Naive B cell (primary cell): Measurements from ENCODE around the gene PRPF19. TPM values are rescaled to one million over a fixed set of nuclear protein-coding genes. Genes with fewer than 3 reads are reported as not detected.

ENCODE experiments used
- ATAC-seq, 2 donors: fragments of 150-1000 bp; cut with Tn5 transposase; 2 replicates each; pipeline ENCODE4 v1.10.0; 2021; ENCODE audit warnings: low read depth in 2 of 2, mild to moderate bottlenecking in 2 of 2, moderate library complexity in 2 of 2
- DNase-seq: peaks from one replicate; pipeline ENCODE4 v3.0.0; 2022
- H3K27ac Mint-ChIP-seq, 6 donors: one replicate each; pipeline ENCODE4 v1.8.0; 2020 to 2022; ENCODE audit warnings: mild to moderate bottlenecking in 6 of 6, mixed read lengths in 6 of 6, moderate library complexity in 5 of 6, inconsistent platforms in 2 of 6
- H3K27me3 Mint-ChIP-seq, 3 donors: one replicate each; pipeline ENCODE4 v1.8.0; 2021 to 2022; ENCODE audit warnings: mixed read lengths in 3 of 3, mild to moderate bottlenecking in 1 of 3
- H3K36me3 Mint-ChIP-seq, 2 donors: one replicate each; pipeline ENCODE4 v1.8.0; 2020 to 2022; ENCODE audit warnings: mixed read lengths in 2 of 2, inconsistent platforms in 1 of 2, mild to moderate bottlenecking in 1 of 2
- H3K4me1 Mint-ChIP-seq, 3 donors: one replicate each; pipeline ENCODE4 v1.8.0; 2020 to 2022; ENCODE audit warnings: mixed read lengths in 3 of 3, inconsistent platforms in 1 of 3, mild to moderate bottlenecking in 1 of 3, moderate library complexity in 1 of 3
- H3K4me3 Mint-ChIP-seq, 8 donors: one replicate each; pipeline ENCODE4 v1.8.0; 2020 to 2022; ENCODE audit warnings: mild to moderate bottlenecking in 8 of 8, mixed read lengths in 8 of 8, moderate library complexity in 8 of 8, inconsistent platforms in 2 of 8
- H3K9me3 Mint-ChIP-seq, 7 donors: one replicate each; pipeline ENCODE4 v1.8.0; 2020 to 2022; ENCODE audit warnings: mixed read lengths in 7 of 7, mild to moderate bottlenecking in 5 of 7, inconsistent platforms in 2 of 7, moderate library complexity in 1 of 7
- polyA plus RNA-seq, 6 donors: library from polyadenylated mRNA; unstranded; fragments of 300-500 nt; fragmentation: Illumina TruSeq; gene quantifications; one replicate each; pipeline ENCODE4 v1.2.3, GENCODE V29; 2021; ENCODE audit warnings: low read depth in 6 of 6

Gene PRPF19
- 10 to 100 TPM in 5 of 6 donors, 1 to 10 TPM in 1; 5.6 to 19.3 (median 15.6) TPM for polyA plus RNA-seq

DNA sequence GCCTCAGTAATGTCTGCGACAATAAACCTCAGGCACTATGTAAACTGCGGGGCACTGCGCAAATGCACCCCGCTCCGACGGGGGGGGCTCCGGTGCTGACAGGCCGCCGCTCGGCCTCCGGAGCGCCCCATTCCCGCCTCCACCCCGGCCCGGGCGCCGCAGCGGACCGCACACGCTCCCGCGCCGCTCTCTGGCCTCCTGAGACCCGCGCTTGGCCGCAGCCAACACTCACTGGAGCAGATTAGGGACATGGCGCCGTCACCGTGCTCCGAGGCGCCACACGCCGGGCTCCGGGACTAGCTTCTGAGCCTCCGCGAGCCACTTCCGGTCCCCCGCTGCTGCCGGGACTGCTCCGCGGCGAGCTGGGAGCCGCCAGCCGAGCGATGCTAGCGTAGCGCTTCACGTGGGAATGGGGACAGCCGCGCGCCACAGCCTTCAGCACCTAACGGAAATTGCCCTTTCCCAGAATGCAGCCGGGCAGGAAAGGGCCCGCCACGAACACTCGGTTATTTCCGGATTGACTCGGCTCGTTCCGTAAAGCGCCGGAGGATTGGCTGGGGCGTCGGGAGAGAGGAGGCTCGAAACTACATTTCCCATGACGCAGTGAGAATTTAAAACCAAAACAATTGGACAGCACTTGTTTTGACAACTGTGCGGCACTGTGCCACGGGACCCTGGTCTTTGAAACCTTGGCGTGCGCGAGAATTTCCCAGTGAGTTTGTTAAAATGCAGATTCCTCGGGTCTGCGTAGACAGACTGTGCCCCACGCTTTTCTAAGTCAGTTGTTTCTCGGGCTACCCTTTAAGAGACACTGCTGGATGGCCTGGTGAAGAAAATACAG lies at the start of gene PRPF19:
PRPF19 (minus strand) TSS at position 454 of the 841 bp plus-strand sequence; CDS start at position 251, 203 bp downstream.
- Mint-ChIP-seq H3K27ac (peak within 1 kb of the TSS; percentile 91 to 99 (median 97)), H3K4me1 (peaks cover 62 to 76% (median 76%) of the 10 kb centered on the region in 3 donors), H3K27me3 (no peaks in the 10 kb centered on the region), H3K36me3 (peaks cover 4 to 7% of the 10 kb centered on the region in 2 donors), H3K4me3 (peak within 1 kb of the TSS; percentile 91 to 98 (median 95)), H3K9me3 (peaks cover 0 to 2% (median 0%) of the 10 kb centered on the region in 7 donors)
- ATAC-seq (peak; percentile 86), DNase-seq (peak; percentile 98)

DNA sequence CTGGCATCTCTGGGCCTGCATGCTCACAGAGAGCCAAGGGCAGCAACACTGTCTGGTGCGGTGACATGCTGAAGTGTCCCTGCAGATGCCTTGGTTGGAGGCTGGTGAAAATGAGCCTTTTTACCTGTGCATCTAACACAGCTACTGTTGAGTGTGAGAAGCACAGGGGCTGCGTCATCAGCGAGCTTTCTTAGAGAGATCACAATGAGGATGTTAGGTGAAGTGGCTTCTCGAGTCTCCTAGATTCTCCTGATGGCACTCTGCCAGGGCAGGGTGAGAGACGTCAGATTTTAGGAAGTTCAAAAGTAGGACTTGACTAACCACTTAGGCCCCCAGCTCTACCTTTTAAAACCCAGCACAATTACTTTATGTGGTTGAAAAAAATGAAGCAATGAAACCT lies 49.2 kb upstream of the PRPF19 start:
- peaks cover 31 to 38% (median 37%) of the 10 kb centered on the region in 3 donors for H3K4me1 Mint-ChIP-seq
- no peaks in the 10 kb centered on the region for H3K9me3 Mint-ChIP-seq
- peak overlapping the region in 3 of 6 donors; percentile 38 to 85 (median 62) for H3K27ac Mint-ChIP-seq
- peaks cover 0 to under 1% (median 0%) of the 10 kb centered on the region in 3 donors for H3K27me3 Mint-ChIP-seq
- DNase-seq (no peak), ATAC-seq (no peak)
- H3K4me3 Mint-ChIP-seq = no peak overlapping the region
- no peaks in the 10 kb centered on the region for H3K36me3 Mint-ChIP-seq

- H3K9me3 Mint-ChIP-seq = no peaks in the 10 kb centered on the region
- ATAC-seq (peak; percentile 17 to 19), DNase-seq (peak; percentile 51)
- H3K36me3 Mint-ChIP-seq = no peaks in the 10 kb centered on the region
- peaks cover 39 to 49% (median 46%) of the 10 kb centered on the region in 3 donors for H3K4me1 Mint-ChIP-seq
- peak overlapping the region in 5 of 8 donors; percentile 39 to 96 (median 88) for H3K4me3 Mint-ChIP-seq
- no peaks in the 10 kb centered on the region for H3K27me3 Mint-ChIP-seq
- H3K27ac Mint-ChIP-seq = peak overlapping the region; percentile 83 to 97 (median 91)
Measured at GRCh38 chr11:60954421-60954820, 48.0 kb upstream of the PRPF19 start.

GRCh38 chr11:60953781-60954180 lies 47.4 kb upstream of the PRPF19 start:
- Mint-ChIP-seq H3K27ac (peak overlapping the region; percentile 47 to 99 (median 97)), H3K4me1 (peaks cover 45 to 55% (median 52%) of the 10 kb centered on the region in 3 donors), H3K27me3 (no peaks in the 10 kb centered on the region), H3K36me3 (no peaks in the 10 kb centered on the region), H3K9me3 (no peaks in the 10 kb centered on the region), H3K4me3 (peak overlapping the region in 7 of 8 donors; percentile 13 to 96 (median 88))
- ATAC-seq (peak in 1 of 2 donors; percentile 4), DNase-seq (no peak)

- Mint-ChIP-seq H3K36me3 (no peaks in the 10 kb centered on the region), H3K4me3 (peak overlapping the region; percentile 88 to 97 (median 94)), H3K4me1 (peaks cover 51 to 65% (median 55%) of the 10 kb centered on the region in 3 donors), H3K9me3 (no peaks in the 10 kb centered on the region), H3K27ac (peak overlapping the region; percentile 96 to 99 (median 97)), H3K27me3 (no peaks in the 10 kb centered on the region)
- DNase-seq (no peak), ATAC-seq (no peak)
Measured at GRCh38 chr11:60952742-60953170, 46.4 kb upstream of the PRPF19 start.

GRCh38 chr11:60951904-60952741 lies 45.7 kb upstream of the PRPF19 start, which contains the start of gene SLC15A3:
Gene SLC15A3 (minus strand): TSS chr11:60952176. CDS start chr11:60951551, 625 bp downstream.
- Mint-ChIP-seq H3K9me3 (no peaks in the 10 kb centered on the region), H3K4me1 (peaks cover 49 to 70% (median 55%) of the 10 kb centered on the region in 3 donors), H3K27me3 (no peaks in the 10 kb centered on the region), H3K36me3 (no peaks in the 10 kb centered on the region), H3K27ac (peak within 1 kb of the TSS; percentile 96 to 99 (median 97)), H3K4me3 (peak within 1 kb of the TSS; percentile 88 to 97 (median 94))
- DNase-seq (peak; percentile 90), ATAC-seq (peak; percentile 88 to 89)

DNA sequence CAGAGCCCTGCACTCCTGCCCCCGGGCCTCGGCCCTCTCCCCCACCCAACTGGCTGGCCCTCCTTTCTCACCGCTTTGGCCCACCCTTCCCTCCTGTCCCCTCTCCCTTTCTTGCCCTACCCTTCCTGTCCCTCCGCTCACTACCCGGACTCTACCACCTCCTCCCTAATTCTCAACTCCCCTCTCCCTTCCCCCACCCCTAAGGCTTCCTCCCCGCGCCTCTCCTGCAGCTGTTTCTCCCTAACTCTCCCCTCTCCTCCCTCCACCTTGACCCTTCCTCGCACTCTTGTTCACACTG lies 45.2 kb upstream of the PRPF19 start:
- Mint-ChIP-seq H3K27me3 (no peaks in the 10 kb centered on the region), H3K9me3 (no peaks in the 10 kb centered on the region), H3K4me1 (peaks cover 47 to 73% (median 55%) of the 10 kb centered on the region in 3 donors), H3K27ac (peak overlapping the region; percentile 96 to 99 (median 97)), H3K36me3 (peaks cover 0 to 1% of the 10 kb centered on the region in 2 donors), H3K4me3 (peak overlapping the region; percentile 88 to 97 (median 94))
- ATAC-seq = peak; percentile 3 to 4
- DNase-seq = no peak

DNA sequence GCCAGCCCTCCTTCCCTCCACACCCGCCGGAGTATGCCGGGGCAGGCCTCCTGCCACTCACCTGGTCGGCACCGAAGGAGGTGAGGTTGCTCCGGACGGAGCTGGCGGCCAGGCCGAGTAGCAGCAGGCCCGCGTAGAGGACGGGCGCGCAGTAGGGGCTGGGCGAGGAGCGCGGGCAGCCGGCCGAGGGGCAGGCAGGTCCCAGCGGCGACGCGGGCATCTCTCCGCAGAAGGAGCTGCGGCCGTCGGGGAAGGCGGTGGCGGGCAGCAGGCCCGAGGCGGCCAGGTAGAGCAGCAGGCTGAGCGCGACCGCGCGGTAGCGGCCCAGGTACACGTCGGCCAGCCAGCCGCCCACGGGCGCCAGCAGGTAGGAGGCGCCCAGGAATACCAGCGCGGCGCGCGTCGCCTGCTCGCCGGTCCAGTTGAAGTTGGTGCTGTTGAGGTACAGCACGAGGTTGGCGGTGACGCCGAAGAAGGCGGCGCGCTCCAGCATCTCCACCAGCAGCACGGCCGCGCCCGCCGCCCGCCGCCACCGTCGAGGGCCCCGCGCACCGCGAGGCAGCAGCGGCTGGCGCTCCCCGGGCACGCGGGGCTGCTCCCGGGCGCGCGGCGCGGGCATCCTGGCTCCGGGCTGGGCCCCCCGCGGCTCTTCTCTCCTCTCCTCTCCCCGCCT lies 44.7 kb upstream of the PRPF19 start:
- peaks cover 0 to 6% of the 10 kb centered on the region in 2 donors for H3K36me3 Mint-ChIP-seq
- H3K27ac Mint-ChIP-seq = peak overlapping the region; percentile 71 to 99 (median 97)
- H3K27me3 Mint-ChIP-seq = no peaks in the 10 kb centered on the region
- no peaks in the 10 kb centered on the region for H3K9me3 Mint-ChIP-seq
- ATAC-seq = peak; percentile 15 to 21
- peak; percentile 59 for DNase-seq
- peak overlapping the region; percentile 88 to 97 (median 94) for H3K4me3 Mint-ChIP-seq
- H3K4me1 Mint-ChIP-seq = peaks cover 52 to 78% (median 60%) of the 10 kb centered on the region in 3 donors

GRCh38 chr11:60950024-60950423 lies 43.6 kb upstream of the PRPF19 start:
- peaks cover 59 to 78% (median 71%) of the 10 kb centered on the region in 3 donors for H3K4me1 Mint-ChIP-seq
- peaks cover 0 to 16% of the 10 kb centered on the region in 2 donors for H3K36me3 Mint-ChIP-seq
- H3K27me3 Mint-ChIP-seq = no peaks in the 10 kb centered on the region
- no peak for ATAC-seq
- H3K9me3 Mint-ChIP-seq = no peaks in the 10 kb centered on the region
- peak overlapping the region; percentile 33 to 97 (median 76) for H3K27ac Mint-ChIP-seq
- peak overlapping the region; percentile 82 to 96 (median 90) for H3K4me3 Mint-ChIP-seq
- DNase-seq = no peak

DNA sequence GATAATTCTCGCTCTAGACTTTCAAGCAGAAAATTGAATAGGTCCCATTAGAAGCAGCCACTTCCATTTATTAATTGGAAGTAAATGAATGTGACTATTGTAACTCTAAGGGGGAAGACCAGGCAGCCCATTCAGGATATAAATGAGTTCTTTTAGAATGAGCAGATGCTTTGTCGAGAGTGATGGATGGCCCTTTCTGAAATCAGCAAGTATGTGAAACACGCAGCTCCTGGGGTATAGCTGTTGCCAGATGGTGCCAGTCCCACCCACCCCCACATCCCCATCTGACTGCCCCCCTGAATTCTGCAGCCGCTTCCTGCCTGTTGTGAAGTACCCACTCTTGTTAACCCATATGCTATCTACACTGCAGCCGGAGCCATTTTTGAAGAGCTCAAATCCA lies 41.9 kb upstream of the PRPF19 start:
- Mint-ChIP-seq H3K36me3 (peaks cover 0 to 28% of the 10 kb centered on the region in 2 donors), H3K4me1 (peaks cover 58 to 77% (median 70%) of the 10 kb centered on the region in 3 donors), H3K27ac (peak overlapping the region in 1 of 6 donors; percentile 67)

DNA sequence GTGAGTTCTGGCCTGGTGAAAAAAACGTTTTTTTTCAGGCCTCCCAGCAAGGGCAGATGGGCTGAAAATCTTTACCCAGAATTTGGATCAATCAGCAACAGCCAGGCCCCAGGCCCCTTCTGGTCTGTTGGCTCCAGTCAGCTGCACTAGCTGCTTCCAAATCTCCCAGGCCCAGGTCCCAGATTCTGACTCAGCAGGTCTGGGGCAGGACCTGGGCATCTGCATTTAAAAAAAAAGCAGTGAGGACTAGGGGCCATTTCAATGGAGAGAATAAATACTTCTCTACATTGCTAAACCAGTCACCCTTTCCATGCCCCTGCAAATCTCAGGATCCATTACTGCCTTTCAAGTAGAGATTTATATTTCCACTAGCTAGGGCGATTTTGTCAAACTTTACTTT lies 41.3 kb upstream of the PRPF19 start:
- Mint-ChIP-seq H3K9me3 (no peaks in the 10 kb centered on the region), H3K4me3 (peak overlapping the region in 2 of 8 donors; percentile 35 to 88), H3K4me1 (peaks cover 53 to 77% (median 67%) of the 10 kb centered on the region in 3 donors), H3K36me3 (peaks cover 0 to 28% of the 10 kb centered on the region in 2 donors), H3K27ac (peak overlapping the region in 2 of 6 donors; percentile 4 to 76), H3K27me3 (no peaks in the 10 kb centered on the region)
- ATAC-seq (no peak), DNase-seq (no peak)

More for the DNA sequence above, 41.9 kb upstream of the PRPF19 start:
- ATAC-seq (no peak), DNase-seq (no peak)
- Mint-ChIP-seq H3K27me3 (no peaks in the 10 kb centered on the region), H3K9me3 (no peaks in the 10 kb centered on the region), H3K4me3 (peak overlapping the region in 7 of 8 donors; percentile 66 to 96 (median 79))

DNA sequence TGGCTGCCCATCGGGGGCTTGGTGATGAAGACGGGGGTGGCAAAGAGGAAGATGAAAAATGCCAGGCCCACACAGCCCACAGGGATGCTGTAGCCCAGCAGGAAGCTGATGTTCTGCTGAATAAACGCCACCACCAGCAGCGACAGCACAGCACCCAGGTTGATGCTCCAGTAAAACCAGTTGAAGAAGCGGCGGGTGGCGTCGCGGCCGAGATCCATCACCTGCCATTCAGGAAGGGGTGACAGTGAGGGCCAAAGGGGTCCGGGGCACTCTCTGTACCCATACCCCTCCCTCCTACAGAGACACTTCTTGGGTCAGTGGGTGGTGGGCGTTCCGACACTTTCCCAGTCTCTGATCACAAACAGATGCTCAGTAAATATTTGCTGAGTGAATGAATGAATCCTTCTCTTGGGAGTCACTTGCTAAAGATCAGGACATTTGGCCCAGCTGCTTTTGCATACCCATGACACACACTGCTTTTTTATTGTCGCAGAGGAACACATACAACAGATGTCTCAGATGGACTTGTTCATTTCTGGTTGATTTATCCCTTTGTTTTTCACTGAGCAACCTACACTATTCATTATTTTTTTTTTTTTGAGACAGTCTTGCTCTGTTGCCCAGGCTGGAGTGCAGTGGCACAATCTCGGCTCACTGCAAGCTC lies 40.3 kb upstream of the PRPF19 start:
- peaks cover 0 to 29% of the 10 kb centered on the region in 2 donors for H3K36me3 Mint-ChIP-seq
- no peaks in the 10 kb centered on the region for H3K27me3 Mint-ChIP-seq
- H3K4me1 Mint-ChIP-seq = peaks cover 52 to 80% (median 67%) of the 10 kb centered on the region in 3 donors
- DNase-seq = no peak
- H3K9me3 Mint-ChIP-seq = no peaks in the 10 kb centered on the region
- ATAC-seq = no peak
- H3K4me3 Mint-ChIP-seq = no peak overlapping the region
- peak overlapping the region in 3 of 6 donors; percentile 44 to 76 (median 76) for H3K27ac Mint-ChIP-seq
